T-cell (primary cell): ENCODE data around the gene MLXIP. TPM values are rescaled to one million over a fixed set of nuclear protein-coding genes. Genes with fewer than 3 reads are reported as not detected.
"Not testable (repeated sequence)": the region's sequence is repeated elsewhere in the genome, so short reads cannot be mapped to it uniquely, and the experiment has no call there.

ENCODE experiments used
- ATAC-seq, 4 experiments: fragments of 200-7000 bp in 3 of 4; fragments of 150-1000 bp in 1 of 4; cut with Tn5 transposase; replicated peaks in 1 of 4; 1 replicate in 3 of 4; 2 replicates in 1 of 4; pipeline ENCODE4 v1.10.0; 2021; ENCODE audit warnings: moderate library complexity in 3 of 4, mild to moderate bottlenecking in 2 of 4, moderate number of reproducible peaks in 1 of 4
- CTCF ChIA-PET, 2 donors: fragments of 300-600 bp; sonication (Branson Sonifier 250); formaldehyde crosslinking; loops; one replicate each; lab custom pipeline; 2022; ENCODE audit warnings: antibody characterized with exemption in 2 of 2; lab: Charles Lee
- POLR2A ChIA-PET, 2 donors: fragments of 300-600 bp; sonication (Branson Sonifier 250); formaldehyde crosslinking; loops; one replicate each; lab custom pipeline; 2022; ENCODE audit warnings: antibody characterized with exemption in 2 of 2; lab: Charles Lee
- DNase-seq, 35 experiments: peaks; one replicate each; pipeline versions ENCODE4 v3.0.0 to v3.0.0-alpha.2; 2013 to 2023
- H3K27ac ChIP-seq: one replicate; pipeline ENCODE4 v1.5.1; 2013; ENCODE audit warnings: low read length
- H3K27me3 ChIP-seq, 2 experiments: replicated peaks in 1 of 2; 1 replicate in 1 of 2; 2 replicates in 1 of 2; pipeline versions ENCODE4 v1.6.1 to v1.7.0; 2013; ENCODE audit warnings: low read length in 1 of 2, mixed read lengths in 1 of 2; ENCODE audit not compliant: control insufficient read depth in 2 of 2, insufficient read depth in 2 of 2; ENCODE audit errors: extremely low read depth in 1 of 2
- H3K36me3 ChIP-seq, 2 donors: 1 replicate in 1 of 2; 2 replicates in 1 of 2; pipeline versions ENCODE4 v1.6.1 to v1.7.0; 2013; ENCODE audit warnings: low read length in 1 of 2; ENCODE audit not compliant: control insufficient read depth in 2 of 2, insufficient read depth in 1 of 2; ENCODE audit errors: extremely low read depth in 1 of 2
- H3K4me1 ChIP-seq, 2 experiments: 1 replicate in 1 of 2; 2 replicates in 1 of 2; pipeline versions ENCODE4 v1.6.1 to v1.7.0; 2013; ENCODE audit warnings: low read length in 2 of 2, mixed read lengths in 1 of 2; ENCODE audit not compliant: insufficient read depth in 2 of 2, control insufficient read depth in 1 of 2; ENCODE audit errors: extremely low read depth in 1 of 2
- H3K4me3 ChIP-seq, 2 donors: 1 replicate in 1 of 2; 2 replicates in 1 of 2; pipeline versions ENCODE4 v1.5.1 to v1.7.0; 2013; ENCODE audit warnings: mild to moderate bottlenecking in 2 of 2, low read length in 1 of 2, moderate library complexity in 1 of 2; ENCODE audit not compliant: control insufficient read depth in 1 of 2; ENCODE audit errors: extremely low read depth in 1 of 2
- H3K9me3 ChIP-seq: 2 replicates; pipeline ENCODE4 v1.7.0; 2013
- H3K27ac Mint-ChIP-seq, 2 donors: one replicate each; pipeline ENCODE4 v1.8.0; 2020 to 2021; ENCODE audit warnings: mild to moderate bottlenecking in 2 of 2, mixed read lengths in 2 of 2
- H3K27me3 Mint-ChIP-seq, 2 donors: one replicate each; pipeline ENCODE4 v1.8.0; 2021 to 2022; ENCODE audit warnings: mixed read lengths in 2 of 2
- H3K36me3 Mint-ChIP-seq: one replicate; pipeline ENCODE4 v1.8.0; 2021; ENCODE audit warnings: mixed read lengths
- H3K4me1 Mint-ChIP-seq, 3 donors: one replicate each; pipeline ENCODE4 v1.8.0; 2020 to 2022; ENCODE audit warnings: mixed read lengths in 3 of 3, mild to moderate bottlenecking in 1 of 3
- H3K4me3 Mint-ChIP-seq, 3 donors: one replicate each; pipeline ENCODE4 v1.8.0; 2020 to 2022; ENCODE audit warnings: mild to moderate bottlenecking in 3 of 3, mixed read lengths in 3 of 3, moderate library complexity in 3 of 3
- H3K9me3 Mint-ChIP-seq, 3 donors: one replicate each; pipeline ENCODE4 v1.8.0; 2020 to 2022; ENCODE audit warnings: mixed read lengths in 3 of 3
- WGBS: methylation state at CpG from one replicate; pipeline ENCODE4 v1.1.5; 2013; ENCODE audit warnings: missing lambda C conversion rate; ENCODE audit not compliant: insufficient coverage; 5-methylcytosine and 5-hydroxymethylcytosine counted together
- total RNA-seq, 35 experiments: library from RNA in 6 of 35; stranded (reverse) in 6 of 35; fragments of 120-200 nt in 1 of 35; gene quantifications; one replicate each; pipeline versions ENCODE4 v1.2.1 to v1.2.4 and lab custom pipeline; 2013 to 2026

The MLXIP gene
- total RNA-seq, 5 donors from 2014 or later (not counting 1 experiment from before 2014, with no cell fraction given): 87.9 to 113 (median 98.3) TPM

DNA sequence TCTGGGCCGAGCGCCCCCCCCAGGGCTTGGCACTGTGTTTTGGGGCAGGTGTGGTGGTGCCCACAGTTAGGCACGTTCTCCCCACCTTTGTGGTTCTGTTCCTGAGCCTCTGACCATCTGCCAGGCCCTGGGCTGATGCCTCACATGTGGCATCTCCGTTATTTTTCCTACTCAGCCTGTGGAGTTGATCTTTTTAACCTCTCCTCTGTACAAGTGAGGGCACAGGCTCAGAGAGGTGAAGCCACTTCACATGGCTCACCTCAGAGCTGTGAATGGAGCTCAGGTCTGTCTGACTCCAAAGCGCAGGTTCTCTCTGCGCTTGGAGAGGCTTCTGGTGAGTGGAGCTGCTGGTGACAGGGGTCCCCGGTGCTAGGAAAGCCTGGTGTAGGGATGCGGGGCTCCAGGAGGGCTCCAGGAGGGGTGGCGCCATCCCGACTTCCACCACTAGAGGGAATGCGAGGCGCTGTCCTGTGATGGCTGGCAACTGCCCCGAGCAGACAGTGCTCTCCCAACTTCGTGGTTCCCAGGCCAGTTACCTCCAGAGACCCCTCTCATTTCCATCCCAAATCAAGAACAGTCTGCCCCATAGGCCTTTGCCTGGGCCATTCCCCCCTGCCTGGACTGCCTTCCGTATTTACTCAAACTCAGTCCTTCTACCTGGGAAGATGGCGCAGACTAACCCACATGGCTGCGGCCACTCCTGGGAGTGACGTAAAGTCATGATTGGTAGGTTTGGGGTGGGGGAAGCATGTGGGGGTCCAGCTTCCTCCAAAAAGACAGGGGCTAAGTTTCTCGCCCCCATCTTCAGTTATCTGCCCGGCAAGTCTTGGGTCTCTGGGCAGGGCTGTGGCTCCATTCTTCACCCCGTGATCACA is 47.0 kb upstream of the MLXIP start:
- peaks cover 0 to 32% of the 10 kb centered on the region in 2 experiments for H3K27me3 ChIP-seq
- ATAC-seq (peak; percentile 73 to 76 (median 74)), DNase-seq (peak in 20 of 35 experiments; percentile 16 to 59 (median 41))
- no peak overlapping the region for H3K27ac Mint-ChIP-seq
- POLR2A ChIA-PET: no interaction called here
- H3K4me3 Mint-ChIP-seq: no peak overlapping the region
- WGBS: 72% methylated on average over 12 of the region's 21 CpGs
- H3K4me1 Mint-ChIP-seq: peaks cover 15 to 18% (median 17%) of the 10 kb centered on the region in 3 donors
- H3K4me1 ChIP-seq: peaks cover 0 to 16% of the 10 kb centered on the region in 2 experiments
- H3K36me3 Mint-ChIP-seq: peaks cover 3% of the 10 kb centered on the region
- H3K4me3 ChIP-seq: no peak overlapping the region
- H3K9me3 Mint-ChIP-seq: no peaks in the 10 kb centered on the region
- H3K27ac ChIP-seq: no peak overlapping the region
- H3K36me3 ChIP-seq: peaks cover 4 to 9% of the 10 kb centered on the region in 2 donors
- H3K9me3 ChIP-seq: no peaks in the 10 kb centered on the region
- H3K27me3 Mint-ChIP-seq: peaks cover 0 to 8% of the 10 kb centered on the region in 2 donors
- CTCF ChIA-PET: interaction anchor here in 1 of 2 donors (0.6 kb wide), 1 partner anchor 15 kb away, joined by 3 read pairs; no protein-coding TSS in a partner anchor

DNA sequence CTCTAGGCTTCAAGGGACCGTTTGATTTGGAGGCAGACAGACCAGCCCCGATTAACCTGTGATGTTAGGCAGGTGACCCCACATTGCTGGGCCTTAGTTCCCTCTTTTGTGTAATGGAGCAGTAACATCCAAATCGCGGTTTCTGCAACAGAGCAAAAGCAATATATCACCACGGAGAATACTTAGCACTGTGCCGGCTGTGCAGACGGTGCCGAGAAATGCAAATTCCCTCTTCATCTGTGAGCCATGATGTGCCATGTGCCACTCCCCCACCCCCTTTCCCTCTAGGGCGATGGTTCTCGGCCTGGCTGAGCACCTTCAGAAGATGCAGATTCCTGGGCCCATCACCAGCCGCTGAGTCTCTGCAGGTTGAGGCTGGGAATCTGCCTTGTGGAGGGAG is 46.0 kb upstream of the MLXIP start:
- DNase-seq: no peak
- ChIA-PET CTCF (no interaction called here), POLR2A (no interaction called here)
- ATAC-seq: no peak
- Histone ChIP-seq H3K36me3 (peaks cover 4 to 9% of the 10 kb centered on the region in 2 donors), H3K27ac (no peak overlapping the region), H3K4me3 (no peak overlapping the region), H3K27me3 (peaks cover 0 to 32% of the 10 kb centered on the region in 2 experiments), H3K4me1 (peaks cover 0 to 16% of the 10 kb centered on the region in 2 experiments), H3K9me3 (no peaks in the 10 kb centered on the region)
- Mint-ChIP-seq H3K27me3 (peaks cover 0 to 8% of the 10 kb centered on the region in 2 donors), H3K9me3 (no peaks in the 10 kb centered on the region), H3K4me3 (no peak overlapping the region), H3K27ac (no peak overlapping the region), H3K36me3 (peaks cover 3% of the 10 kb centered on the region), H3K4me1 (peaks cover 11 to 15% (median 14%) of the 10 kb centered on the region in 3 donors)
- 82% methylated on average over 2 of the region's 11 CpGs for WGBS

DNA sequence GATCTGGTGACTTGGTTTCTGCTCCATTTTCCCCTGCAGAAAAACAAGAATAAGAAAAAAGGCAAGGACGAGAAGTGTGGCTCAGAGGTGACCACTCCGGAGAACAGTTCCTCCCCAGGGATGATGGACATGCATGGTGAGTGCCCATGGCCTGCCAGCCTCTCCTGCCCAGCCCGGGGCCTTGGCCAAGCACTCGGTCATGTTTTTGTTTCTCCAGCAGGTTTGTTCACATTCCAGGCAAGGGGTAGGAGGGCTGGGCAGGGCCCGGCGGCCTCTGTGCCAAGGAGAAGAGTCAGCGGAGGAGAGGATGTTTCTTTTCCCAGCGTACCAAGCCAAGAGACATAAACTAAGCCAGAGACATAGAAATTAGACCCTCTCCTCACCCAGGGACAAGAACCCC is 43.3 kb upstream of the MLXIP start:
- ATAC-seq (no peak), DNase-seq (no peak)
- ChIA-PET POLR2A (no interaction called here), CTCF (no interaction called here)
- peaks cover 0 to 2% of the 10 kb centered on the region in 2 donors for H3K27me3 Mint-ChIP-seq
- Histone ChIP-seq H3K27me3 (peaks cover 0 to 12% of the 10 kb centered on the region in 2 experiments), H3K4me1 (peaks cover 0 to 3% of the 10 kb centered on the region in 2 experiments), H3K4me3 (no peak overlapping the region), H3K9me3 (no peaks in the 10 kb centered on the region), H3K36me3 (peaks cover 4 to 9% of the 10 kb centered on the region in 2 donors), H3K27ac (no peak overlapping the region)
- H3K4me3 Mint-ChIP-seq: no peak overlapping the region
- WGBS: 91% methylated on average over 7 of the region's 8 CpGs
- peaks cover 0 to 9% (median 0%) of the 10 kb centered on the region in 3 donors for H3K4me1 Mint-ChIP-seq
- H3K9me3 Mint-ChIP-seq: no peaks in the 10 kb centered on the region
- peaks cover 3% of the 10 kb centered on the region for H3K36me3 Mint-ChIP-seq
- H3K27ac Mint-ChIP-seq: no peak overlapping the region

DNA sequence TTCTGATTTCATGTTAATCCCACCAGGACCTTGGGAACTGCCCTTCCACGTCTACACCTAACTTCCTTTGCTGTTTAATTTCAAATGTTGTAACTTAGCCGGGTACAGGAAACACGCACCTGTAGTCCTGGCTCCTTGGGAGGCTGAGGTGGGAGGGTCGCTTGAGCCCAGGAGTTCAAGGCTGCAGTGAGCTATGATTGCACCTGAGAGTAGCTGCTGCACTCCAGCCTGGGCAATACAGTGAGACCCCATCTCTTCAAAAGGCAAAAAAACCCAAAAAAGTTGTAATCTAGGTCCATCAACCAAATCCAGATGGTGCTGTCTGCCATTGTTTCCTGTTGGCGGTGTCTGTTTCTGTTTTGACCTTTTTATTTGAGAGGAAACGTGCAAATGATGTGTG is 42.4 kb upstream of the MLXIP start:
- Histone ChIP-seq H3K9me3 (no peaks in the 10 kb centered on the region), H3K27me3 (peaks cover 0 to 5% of the 10 kb centered on the region in 2 experiments), H3K4me1 (peaks cover 0 to 3% of the 10 kb centered on the region in 2 experiments), H3K4me3 (no peak overlapping the region), H3K27ac (no peak overlapping the region), H3K36me3 (peaks cover 4 to 6% of the 10 kb centered on the region in 2 donors)
- Mint-ChIP-seq H3K9me3 (no peaks in the 10 kb centered on the region), H3K36me3 (peaks cover 3% of the 10 kb centered on the region), H3K27me3 (no peaks in the 10 kb centered on the region), H3K4me3 (no peak overlapping the region), H3K27ac (no peak overlapping the region), H3K4me1 (peaks cover 0 to 6% (median 0%) of the 10 kb centered on the region in 3 donors)
- no peak for ATAC-seq
- POLR2A ChIA-PET: no interaction called here
- CTCF ChIA-PET: interaction anchor here in 1 of 2 donors (0.6 kb wide), 1 partner anchor 47 kb away, joined by 3 read pairs; no protein-coding TSS in a partner anchor
- WGBS: 100% methylated on average over 3 of the region's 6 CpGs
- no peak for DNase-seq

DNA sequence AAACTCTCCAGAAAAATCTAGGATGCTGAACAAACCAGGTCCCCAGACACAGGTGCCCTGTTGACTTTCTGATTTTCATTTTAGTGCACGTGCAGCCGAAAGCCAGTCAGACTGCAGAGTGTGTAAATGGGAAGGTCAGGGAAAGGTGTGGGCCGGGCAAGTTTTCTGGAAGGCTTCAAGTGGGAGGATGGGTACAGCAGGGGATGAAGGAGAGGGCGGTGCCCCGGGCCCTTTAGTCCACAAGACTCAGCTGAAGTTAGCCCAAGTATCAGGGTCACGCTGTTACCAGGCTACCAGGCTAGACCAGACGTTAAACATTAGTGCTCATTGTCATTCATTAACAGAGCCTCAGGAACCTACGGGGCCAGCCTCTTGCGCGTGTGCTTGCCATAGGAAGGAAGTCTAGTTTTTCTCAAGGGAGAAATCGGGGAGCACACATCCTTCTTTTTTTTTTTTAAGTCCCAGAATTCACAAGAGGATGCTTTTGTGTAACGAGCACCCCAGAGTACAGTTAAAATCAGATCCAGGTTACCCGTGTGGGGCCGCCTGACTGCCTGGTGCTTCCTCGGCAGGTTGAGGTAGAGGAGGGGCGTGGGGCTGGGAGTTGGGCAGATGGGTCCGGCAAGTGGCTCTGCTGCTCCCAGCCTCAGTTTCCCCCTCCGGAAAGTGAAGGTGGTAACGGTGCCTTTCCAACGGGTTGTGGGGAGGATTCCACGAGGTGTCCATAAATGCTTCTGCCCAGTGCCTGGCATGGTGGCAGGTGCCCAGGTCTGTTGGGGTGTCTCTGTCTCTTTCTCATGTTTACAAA is 37.8 kb upstream of the MLXIP start:
- no peak for DNase-seq
- no peak overlapping the region for H3K4me3 Mint-ChIP-seq
- ChIA-PET POLR2A (no interaction called here), CTCF (no interaction called here)
- no peaks in the 10 kb centered on the region for H3K9me3 Mint-ChIP-seq
- Histone ChIP-seq H3K27me3 (no peaks in the 10 kb centered on the region), H3K27ac (no peak overlapping the region), H3K36me3 (peaks cover 4 to 19% of the 10 kb centered on the region in 2 donors), H3K9me3 (no peaks in the 10 kb centered on the region), H3K4me3 (no peak overlapping the region), H3K4me1 (no peaks in the 10 kb centered on the region)
- H3K4me1 Mint-ChIP-seq: no peaks in the 10 kb centered on the region
- no peak overlapping the region for H3K27ac Mint-ChIP-seq
- H3K36me3 Mint-ChIP-seq: no peaks in the 10 kb centered on the region
- H3K27me3 Mint-ChIP-seq: no peaks in the 10 kb centered on the region
- WGBS: 96% methylated on average over 14 of the region's 21 CpGs
- ATAC-seq: no peak

DNA sequence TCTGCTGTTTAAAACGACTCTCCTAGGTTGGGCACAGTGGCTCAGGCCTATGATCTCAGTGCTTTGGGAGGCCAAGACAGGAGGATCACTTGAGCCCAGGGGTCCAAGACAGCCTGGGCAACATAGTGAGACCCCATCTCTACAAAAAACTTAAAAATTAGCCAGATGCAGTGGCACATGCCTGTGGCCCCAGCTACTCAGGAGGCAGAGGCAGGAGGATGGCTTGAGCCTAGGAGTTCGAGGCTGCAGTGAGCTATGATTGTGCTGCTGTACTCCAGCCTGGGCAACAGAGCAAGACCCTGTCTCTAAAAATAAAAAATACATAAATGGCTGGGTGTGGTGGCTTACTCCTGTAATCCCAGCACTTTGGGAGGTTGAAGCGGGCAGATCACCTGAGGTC is 37.1 kb upstream of the MLXIP start:
- H3K27ac Mint-ChIP-seq, H3K4me1 ChIP-seq, H3K9me3 Mint-ChIP-seq, H3K9me3 ChIP-seq, H3K27me3 Mint-ChIP-seq, DNase-seq, H3K4me1 Mint-ChIP-seq, H3K27me3 ChIP-seq, POLR2A ChIA-PET, H3K4me3 Mint-ChIP-seq, CTCF ChIA-PET, H3K4me3 ChIP-seq, H3K27ac ChIP-seq, H3K36me3 Mint-ChIP-seq, ATAC-seq: not testable (repeated sequence)
- 82% methylated on average over 1 of the region's 3 CpGs for WGBS
- peaks cover 0 to 14% of the 10 kb centered on the region in 2 donors for H3K36me3 ChIP-seq
